SK-N-SH (cell line): ENCODE results near the gene NUP107.

Source experiments
- CTCF ChIP-seq: fragments of 200-600 bp; sonication (generic); IDR thresholded peaks from 2 replicates; pipeline ENCODE4 v1.6.1; 2017; ENCODE audit warnings: antibody characterized with exemption, mild to moderate bottlenecking, moderate library complexity
- EP300 ChIP-seq, 2 experiments: IDR thresholded peaks; 2 replicates each; pipeline versions ENCODE4 v1.4.0 to v1.6.1; 2012; ENCODE audit warnings: borderline replicate concordance in 1 of 2, low read depth in 1 of 2, low read length in 1 of 2
- EZH2phosphoT487 ChIP-seq: fragments of 200-600 bp; sonication (generic); IDR thresholded peaks from 2 replicates; pipeline ENCODE4 v1.6.1; 2017; ENCODE audit warnings: low read depth, mixed run types, mild to moderate bottlenecking, antibody characterized with exemption, moderate library complexity, borderline replicate concordance
- FOXM1 ChIP-seq: IDR thresholded peaks from 2 replicates; pipeline ENCODE4 v1.4.0; 2012; ENCODE audit warnings: low read depth, mild to moderate bottlenecking
- POLR2AphosphoS5 ChIP-seq: IDR thresholded peaks from 2 replicates; pipeline ENCODE4 v1.6.1; 2012; ENCODE audit warnings: low read depth, low read length
- RAD21 ChIP-seq: IDR thresholded peaks from 2 replicates; pipeline ENCODE4 v1.6.1; 2012; ENCODE audit warnings: mild to moderate bottlenecking, low read length
- TEAD4 ChIP-seq: IDR thresholded peaks from 2 replicates; pipeline ENCODE4 v1.4.0; 2012; ENCODE audit warnings: mild to moderate bottlenecking, borderline replicate concordance; ENCODE audit not compliant: insufficient read depth
- YY1 ChIP-seq: IDR thresholded peaks from 2 replicates; pipeline ENCODE4 v1.4.0; 2012; ENCODE audit warnings: low read depth, mild to moderate bottlenecking

- TF ChIP-seq CTCF = no peak
- TF ChIP-seq YY1 = no peak
- no peak for TF ChIP-seq POLR2AphosphoS5
- TF ChIP-seq EP300 (IDR thresholded peaks at IDR 0.05; ENCODE audit: borderline replicate concordance in 1 of 2, low read depth in 1 of 2, low read length in 1 of 2) = no peak
- TF ChIP-seq TEAD4 = no peak
- no peak for TF ChIP-seq EZH2phosphoT487
- no peak for TF ChIP-seq RAD21
- TF ChIP-seq FOXM1 = no peak
Observed at GRCh38 chr12:68638171-68638570, 48.6 kb upstream of the NUP107 start.
